CD4-positive, alpha-beta T cell treated with Interleukin-6 at 100 ng/mL for 8 hours (primary cell): ENCODE results near the gene L3MBTL4.
"Not testable (repeated sequence)": the region's sequence is repeated elsewhere in the genome, so short reads cannot be mapped to it uniquely, and the experiment has no call there.

Source experiments
- DNase-seq: peaks from one replicate; pipeline ENCODE4 v3.0.0-alpha.2; 2020; ENCODE audit warnings: mixed read lengths, low spot score

L3MBTL4 gene

GRCh38 chr18:6185782-6186181 lies 228.9 kb downstream of the L3MBTL4 start:
- DNase-seq: not testable (repeated sequence)

DNA sequence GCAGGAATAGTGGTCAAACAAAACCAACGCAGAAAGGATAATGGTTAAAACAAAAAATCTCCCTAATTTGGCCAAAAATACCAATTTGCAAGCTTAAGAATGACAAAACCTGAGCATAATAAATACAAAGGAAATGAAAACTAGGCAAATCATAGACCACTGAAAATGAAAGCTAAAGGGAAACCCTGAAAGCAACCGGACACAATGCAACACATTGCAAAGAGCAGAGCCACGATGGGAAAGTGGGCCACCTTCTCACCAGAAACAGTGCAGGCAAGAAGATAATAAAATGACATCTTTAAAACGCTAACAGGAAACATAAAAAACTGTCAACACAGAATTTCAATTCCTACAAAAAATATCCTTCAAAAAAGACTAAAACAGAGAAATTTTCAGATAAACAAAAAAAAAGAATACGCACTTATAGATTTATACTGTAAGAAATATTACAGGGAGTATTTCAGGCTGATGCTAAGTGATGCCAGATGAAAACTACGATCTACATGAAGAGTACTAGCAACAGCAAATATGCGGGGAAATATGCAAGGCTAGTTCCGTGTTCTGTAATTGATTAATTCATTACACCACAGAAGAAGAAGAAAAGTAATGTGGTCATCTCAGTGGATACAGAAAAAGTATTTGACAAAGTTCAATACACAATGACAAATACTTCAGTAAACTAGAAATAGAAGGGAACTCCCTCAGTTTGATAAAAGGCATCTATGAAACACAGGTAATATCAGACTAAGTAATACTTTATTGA lies 239.5 kb downstream of the L3MBTL4 start:
- DNase-seq: no peak

DNA sequence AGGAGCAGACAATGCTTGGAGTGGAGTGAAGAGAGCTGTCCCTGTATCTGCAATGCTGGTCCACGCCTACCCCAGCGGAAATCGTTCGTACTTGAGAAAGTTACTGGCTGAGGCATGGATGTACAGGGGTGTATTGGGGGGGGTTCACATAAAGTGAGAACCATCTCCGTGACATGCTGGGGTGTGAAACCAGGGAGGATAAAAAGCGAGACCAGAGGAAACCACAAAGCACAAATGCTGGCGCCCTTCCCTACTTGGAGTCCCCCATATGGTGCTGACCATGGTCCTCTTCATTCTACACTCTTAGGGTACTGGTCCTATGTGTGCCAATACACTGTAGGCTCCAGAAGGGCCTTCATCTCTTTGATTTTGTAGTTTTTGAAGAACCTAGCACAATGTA lies 244.1 kb downstream of the L3MBTL4 start:
- DNase-seq: no peak

GRCh38 chr18:6161549-6161948 lies 253.2 kb downstream of the L3MBTL4 start:
- DNase-seq: no peak

GRCh38 chr18:6159426-6159825 lies 255.3 kb downstream of the L3MBTL4 start:
- no peak for DNase-seq

DNA sequence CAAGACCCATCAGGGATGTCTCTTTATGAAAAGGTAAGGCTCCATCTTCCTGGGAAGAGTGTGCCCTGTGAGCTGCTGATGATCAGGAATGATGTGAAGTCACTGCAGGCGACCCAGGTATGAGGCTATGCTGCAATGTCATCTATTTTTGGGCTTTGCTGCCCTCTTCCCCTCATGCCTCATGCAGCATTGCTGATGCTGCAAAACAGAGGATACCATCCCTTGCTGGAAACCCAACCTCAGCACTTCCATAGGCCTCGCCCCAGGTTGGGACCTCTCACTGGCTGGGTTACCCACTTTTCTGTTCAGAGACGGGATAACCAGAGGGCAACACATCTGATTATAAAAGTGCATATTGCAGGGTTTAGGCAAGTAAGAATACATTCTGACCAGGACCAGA lies 255.8 kb downstream of the L3MBTL4 start:
- no peak for DNase-seq

DNA sequence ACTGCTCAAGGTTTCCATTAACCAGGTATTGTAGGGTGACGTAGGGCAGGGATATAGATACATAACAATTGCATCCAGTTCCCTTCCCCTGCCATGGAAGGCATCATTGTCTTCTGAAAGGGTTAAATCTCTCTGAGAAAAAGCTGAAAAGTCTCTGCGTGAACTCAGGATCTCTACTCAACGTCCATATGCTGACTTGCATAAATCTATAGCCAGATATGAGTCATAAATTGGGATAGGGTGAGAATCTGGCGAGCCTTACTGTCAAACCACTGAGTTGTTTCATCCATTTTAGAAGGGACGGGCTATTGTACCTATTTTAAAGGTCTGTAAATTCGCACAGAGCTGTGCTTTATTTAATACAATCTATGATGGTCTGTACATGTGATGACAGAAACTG lies 258.3 kb downstream of the L3MBTL4 start:
- DNase-seq: no peak

DNA sequence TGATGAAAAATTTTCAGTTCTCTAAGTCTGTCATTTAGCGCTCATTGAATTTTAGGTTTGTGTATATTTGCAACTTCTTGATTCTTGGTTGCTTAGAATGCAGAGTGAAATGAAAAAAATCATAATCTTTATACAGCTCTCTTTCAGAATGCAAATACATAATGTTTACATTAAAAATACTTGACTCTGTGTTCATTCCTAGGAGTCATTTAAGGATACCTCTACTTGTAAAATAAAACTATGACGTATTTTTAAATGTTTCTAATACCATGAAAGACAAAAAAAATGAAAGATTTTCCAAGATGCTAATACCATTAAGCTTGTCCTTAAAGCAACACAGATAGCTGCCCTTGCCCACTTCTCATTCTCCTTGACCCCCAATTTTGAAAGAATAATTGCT lies 259.0 kb downstream of the L3MBTL4 start:
- DNase-seq: no peak

GRCh38 chr18:6150430-6150829 lies 264.3 kb downstream of the L3MBTL4 start:
- DNase-seq: no peak

DNA sequence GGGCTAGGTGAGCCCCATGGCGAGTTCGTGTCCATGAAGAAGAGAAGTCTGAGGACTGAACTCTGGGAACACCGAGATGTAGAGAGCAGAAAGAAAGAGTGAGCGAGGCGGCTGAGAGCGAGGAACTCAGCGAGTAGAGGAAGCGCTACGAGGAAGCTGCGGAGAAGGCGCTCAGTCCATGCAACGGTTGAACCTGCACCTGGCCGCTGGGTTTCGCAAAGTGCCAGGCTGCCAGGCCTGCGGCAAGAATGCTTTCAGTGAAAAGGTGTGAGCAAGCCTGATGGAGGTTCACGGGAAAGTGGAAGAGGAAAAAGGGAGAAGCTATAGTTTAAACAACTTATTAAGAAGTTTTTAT lies 268.4 kb downstream of the L3MBTL4 start:
- DNase-seq: no peak

- DNase-seq: no peak
Observed at GRCh38 chr18:6145645-6146306, 268.9 kb downstream of the L3MBTL4 start.

- no peak for DNase-seq
Observed at GRCh38 chr18:6139007-6139406, 275.7 kb downstream of the L3MBTL4 start.

- not testable (repeated sequence) for DNase-seq
Observed at GRCh38 chr18:6135901-6136300, 278.8 kb downstream of the L3MBTL4 start.

- DNase-seq: not testable (repeated sequence)
Observed at GRCh38 chr18:6135029-6135428, 279.7 kb downstream of the L3MBTL4 start.

GRCh38 chr18:6132751-6133368 lies 281.9 kb downstream of the L3MBTL4 start:
- DNase-seq: no peak

DNA sequence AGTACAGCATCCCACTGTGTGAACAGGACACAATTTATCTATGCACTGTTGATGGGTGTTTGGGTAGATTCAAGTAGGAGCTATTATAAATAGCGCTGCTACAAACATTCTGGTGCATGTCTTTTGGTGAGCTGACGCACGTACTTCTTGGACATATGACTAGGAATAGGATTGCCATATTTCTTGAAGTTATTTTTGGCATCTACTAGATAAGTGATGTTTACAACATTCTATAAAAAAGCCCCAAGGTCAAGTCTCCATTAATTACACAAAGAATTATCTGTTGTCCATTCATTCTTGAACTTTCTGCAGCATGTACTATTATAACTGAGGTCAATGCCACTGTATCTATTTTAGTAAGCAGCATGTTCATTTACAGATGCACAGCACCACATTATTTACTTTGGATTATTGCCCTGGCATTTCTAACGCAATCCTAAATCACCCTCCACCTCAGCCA lies 293.9 kb downstream of the L3MBTL4 start:
- DNase-seq: no peak

DNA sequence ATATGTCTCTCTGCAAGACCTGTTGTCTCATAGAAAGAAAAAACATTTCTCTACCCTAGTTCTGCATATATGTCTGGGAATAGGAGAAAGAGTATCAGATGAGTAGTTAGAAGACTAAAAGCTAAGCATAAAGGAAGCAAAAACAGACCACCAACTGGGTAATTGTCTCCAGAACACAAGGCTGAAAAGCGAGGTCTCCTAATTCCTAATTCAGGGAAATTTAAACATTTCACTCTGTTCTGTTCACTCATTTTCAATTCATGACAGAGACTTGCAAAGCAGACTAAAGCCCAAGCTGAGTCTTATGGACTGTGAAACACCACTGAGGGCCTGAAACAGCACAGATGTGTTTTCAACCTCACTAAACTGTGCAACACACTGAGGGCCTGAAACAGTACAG lies 294.9 kb downstream of the L3MBTL4 start:
- DNase-seq: no peak

GRCh38 chr18:6118080-6118479 lies 296.6 kb downstream of the L3MBTL4 start:
- no peak for DNase-seq

DNA sequence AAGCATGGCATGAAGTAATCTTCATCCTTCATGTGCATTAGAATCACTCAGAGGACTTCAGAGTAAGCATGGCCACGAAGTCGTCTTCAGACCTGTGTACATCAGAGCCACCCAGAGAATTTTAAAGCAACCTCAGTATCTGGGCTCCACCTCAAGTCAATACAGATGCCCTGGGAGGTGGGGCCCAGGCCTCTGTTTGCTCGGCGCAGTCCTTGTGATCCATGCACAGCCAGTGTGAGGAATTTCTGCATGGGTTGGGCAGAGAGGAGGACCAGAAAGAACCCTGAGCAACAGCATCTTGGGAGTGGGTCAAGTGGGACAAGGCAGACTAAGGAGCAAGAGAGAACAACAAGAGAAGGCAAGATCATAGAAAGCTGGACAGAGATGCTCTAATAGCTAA lies 299.0 kb downstream of the L3MBTL4 start:
- no peak for DNase-seq

- no peak for DNase-seq
Observed at GRCh38 chr18:6113650-6114049, 301.1 kb downstream of the L3MBTL4 start.

DNA sequence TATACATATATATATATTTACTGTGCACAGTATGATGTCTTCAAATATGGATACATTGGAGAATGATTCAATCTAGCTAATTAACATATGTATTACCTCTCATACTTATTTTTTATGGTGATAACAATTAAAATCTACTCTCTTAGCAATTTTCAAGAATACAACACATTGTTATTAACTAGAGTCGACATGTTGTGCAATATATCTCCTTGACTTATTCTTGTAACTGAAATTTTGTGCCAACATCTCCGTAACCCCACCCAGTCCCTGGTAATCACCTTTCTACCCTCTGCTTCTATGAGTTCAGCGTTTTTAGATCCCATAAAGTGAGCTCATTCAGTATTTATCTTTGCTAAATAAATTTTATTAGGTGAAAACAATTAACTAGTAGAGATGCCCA lies 303.0 kb downstream of the L3MBTL4 start:
- DNase-seq: no peak

GRCh38 chr18:6109743-6110142 lies 305.0 kb downstream of the L3MBTL4 start:
- DNase-seq: no peak

- no peak for DNase-seq
Observed at GRCh38 chr18:6107794-6108193, 306.9 kb downstream of the L3MBTL4 start.
